IMR-90 (cell line): ENCODE measurements around the gene UPP2. TPM values are rescaled to one million over a fixed set of nuclear protein-coding genes. Genes with fewer than 3 reads are reported as not detected.

Experiments used
- ATAC-seq: fragments of 200-7000 bp; cut with Tn5 transposase; 2 replicates; pipeline ENCODE4 v1.9.1; 2020; ENCODE audit warnings: low read depth, mild to moderate bottlenecking, moderate library complexity
- BruUV-seq: library from RNA; stranded (reverse); fragments of 400-500 nt; replicated peaks from 2 replicates; lab custom pipeline; 2021; lab: Mats Ljungman, UMichigan
- CTCF ChIA-PET: fragments of 300-600 bp; formaldehyde crosslinking; extraction: SDS; loops from one replicate; lab custom pipeline; 2021; ENCODE audit warnings: antibody characterized with exemption; lab: Yijun Ruan, JAX
- POLR2A ChIA-PET: fragments of 300-600 bp; sonication (Branson Sonifier 250); formaldehyde crosslinking; loops from one replicate; lab custom pipeline; 2022; ENCODE audit warnings: antibody characterized with exemption; ENCODE audit not compliant: unreplicated experiment; lab: Charles Lee
- DNase-seq: peaks from one replicate; pipeline ENCODE4 v3.0.0; 2013
- H2AFZ ChIP-seq: replicated peaks from 2 replicates; pipeline ENCODE3; 2013; ENCODE audit warnings: low read length, mild to moderate bottlenecking; ENCODE audit not compliant: poor library complexity
- H2AK5ac ChIP-seq: 2 replicates; pipeline ENCODE4 v1.6.1; 2013; ENCODE audit warnings: low read depth, low read length, inconsistent platforms
- H2AK9ac ChIP-seq: replicated peaks from 2 replicates; pipeline ENCODE3; 2013; ENCODE audit warnings: mild to moderate bottlenecking, low read depth, low read length, moderate library complexity; ENCODE audit not compliant: poor library complexity
- H2BK120ac ChIP-seq: 2 replicates; pipeline ENCODE4 v1.6.1; 2013; ENCODE audit warnings: low read depth, low read length, inconsistent platforms
- H2BK15ac ChIP-seq: 3 replicates; pipeline ENCODE4 v1.6.1; 2013; ENCODE audit warnings: low read depth, low read length, inconsistent platforms
- H2BK20ac ChIP-seq: 2 replicates; pipeline ENCODE4 v1.6.1; 2013; ENCODE audit warnings: low read depth, mild to moderate bottlenecking, inconsistent platforms, low read length, moderate library complexity
- H2BK5ac ChIP-seq: 2 replicates; pipeline ENCODE4 v1.6.1; 2013; ENCODE audit warnings: mild to moderate bottlenecking, low read depth, low read length, inconsistent platforms; ENCODE audit not compliant: poor library complexity, severe bottlenecking
- H3K14ac ChIP-seq: replicated peaks from 2 replicates; pipeline ENCODE4 v1.6.1; 2013; ENCODE audit warnings: low read depth, low read length, inconsistent platforms
- H3K18ac ChIP-seq: 2 replicates; pipeline ENCODE4 v1.6.1; 2013; ENCODE audit warnings: low read depth, low read length, control low read depth
- H3K23ac ChIP-seq: 2 replicates; pipeline ENCODE4 v1.6.1; 2013; ENCODE audit warnings: low read depth, low read length, inconsistent platforms
- H3K27ac ChIP-seq: 2 replicates; pipeline ENCODE4 v1.5.1; 2013; ENCODE audit warnings: mild to moderate bottlenecking, control low read depth, low read length; ENCODE audit not compliant: insufficient read depth
- H3K27me3 ChIP-seq: 2 replicates; pipeline ENCODE4 v1.6.1; 2013; ENCODE audit warnings: low read length; ENCODE audit not compliant: control insufficient read depth, insufficient read depth
- H3K36me3 ChIP-seq: 2 replicates; pipeline ENCODE4 v1.6.1; 2013; ENCODE audit warnings: low read length, mixed read lengths; ENCODE audit not compliant: control insufficient read depth, insufficient read depth
- H3K4ac ChIP-seq: 2 replicates; pipeline ENCODE4 v1.6.1; 2013; ENCODE audit warnings: low read depth, low read length, inconsistent platforms
- H3K4me1 ChIP-seq: 2 replicates; pipeline ENCODE4 v1.6.1; 2013; ENCODE audit warnings: low read length, mixed read lengths; ENCODE audit not compliant: control insufficient read depth, insufficient read depth
- H3K4me2 ChIP-seq: 2 replicates; pipeline ENCODE4 v1.6.1; 2013; ENCODE audit warnings: low read depth, mild to moderate bottlenecking, control low read depth, low read length, moderate library complexity
- H3K4me3 ChIP-seq: 2 replicates; pipeline ENCODE4 v1.5.1; 2013; ENCODE audit warnings: low read depth, mild to moderate bottlenecking, control low read depth, low read length, moderate library complexity; ENCODE audit not compliant: insufficient read depth
- H3K56ac ChIP-seq: 2 replicates; pipeline ENCODE4 v1.6.1; 2013; ENCODE audit warnings: low read length, inconsistent platforms; ENCODE audit not compliant: insufficient read depth; ENCODE audit errors: extremely low read depth
- H3K79me1 ChIP-seq, 2 experiments: 2 replicates each; pipeline ENCODE4 v1.6.1; 2013; ENCODE audit warnings: low read length in 2 of 2, inconsistent platforms in 1 of 2, low read depth in 1 of 2
- H3K9ac ChIP-seq: 2 replicates; pipeline ENCODE4 v1.6.1; 2013; ENCODE audit warnings: low read depth, low read length, control low read depth
- H3K9me1 ChIP-seq: 2 replicates; pipeline ENCODE4 v1.6.1; 2013; ENCODE audit warnings: low read length, inconsistent platforms; ENCODE audit not compliant: insufficient read depth
- H3K9me3 ChIP-seq: 2 replicates; pipeline ENCODE4 v1.6.1; 2013; ENCODE audit warnings: low read length; ENCODE audit not compliant: control insufficient read depth, insufficient read depth
- H4K20me1 ChIP-seq: 2 replicates; pipeline ENCODE4 v1.6.1; 2013; ENCODE audit warnings: low read length, inconsistent platforms; ENCODE audit not compliant: insufficient read depth
- H4K5ac ChIP-seq: 2 replicates; pipeline ENCODE4 v1.6.1; 2013; ENCODE audit warnings: mild to moderate bottlenecking, low read depth, low read length, control low read depth
- H4K8ac ChIP-seq, 2 experiments: 2 replicates each; pipeline ENCODE4 v1.6.1; 2013; ENCODE audit warnings: low read depth in 2 of 2, low read length in 2 of 2, control low read depth in 1 of 2, inconsistent platforms in 1 of 2
- H4K91ac ChIP-seq: 2 replicates; pipeline ENCODE4 v1.6.1; 2013; ENCODE audit warnings: low read depth, low read length, inconsistent platforms; ENCODE audit not compliant: insufficient read depth
- BHLHE40 ChIP-seq: fragments of 150-350 bp; IDR thresholded peaks from 2 replicates; pipeline ENCODE4 v1.6.1; 2016; ENCODE audit warnings: mild to moderate bottlenecking, low read depth, low read length
- MAFK ChIP-seq: IDR thresholded peaks from 2 replicates; pipeline ENCODE4 v1.6.1; 2012; ENCODE audit warnings: low read depth, low read length, improper control_type of control experiment
- MAZ ChIP-seq: IDR thresholded peaks from 2 replicates; pipeline ENCODE4 v1.6.1; 2012; ENCODE audit warnings: low read depth, mild to moderate bottlenecking, low read length, improper control_type of control experiment, moderate library complexity, borderline replicate concordance
- MXI1 ChIP-seq: IDR thresholded peaks from 2 replicates; pipeline ENCODE4 v1.6.1; 2012; ENCODE audit warnings: low read depth, mild to moderate bottlenecking, low read length, moderate library complexity, borderline replicate concordance
- NFE2L2 ChIP-seq: fragments of 150-350 bp; IDR thresholded peaks from 2 replicates; pipeline ENCODE4 v1.6.1; 2016; ENCODE audit warnings: low read depth, mild to moderate bottlenecking, low read length
- POLR2A ChIP-seq: IDR thresholded peaks from 2 replicates; pipeline ENCODE4 v1.6.1; 2012; ENCODE audit warnings: mild to moderate bottlenecking, low read depth, low read length
- RAD21 ChIP-seq: IDR thresholded peaks from 2 replicates; pipeline ENCODE4 v1.6.1; 2012; ENCODE audit warnings: low read length, improper control_type of control experiment
- RCOR1 ChIP-seq: IDR thresholded peaks from 2 replicates; pipeline ENCODE4 v1.6.1; 2012; ENCODE audit warnings: mild to moderate bottlenecking, low read length, improper control_type of control experiment; ENCODE audit not compliant: insufficient replicate concordance
- SMC3 ChIP-seq: fragments of 150-350 bp; IDR thresholded peaks from 2 replicates; pipeline ENCODE4 v1.6.1; 2016; ENCODE audit warnings: low read depth, mild to moderate bottlenecking, antibody characterized with exemption, low read length, moderate library complexity
- WGBS, 2 experiments: methylation state at CpG; one replicate each; pipeline versions ENCODE4 v1.1.5 to v1.1.7; 2013; ENCODE audit warnings: missing lambda C conversion rate in 2 of 2; ENCODE audit not compliant: insufficient read length in 1 of 2; ENCODE audit errors: extremely low coverage in 2 of 2; 5-methylcytosine and 5-hydroxymethylcytosine counted together
- dilution Hi-C: fragments of 300-500 bp; cut with HindIII; formaldehyde crosslinking; loops from one replicate; pipeline ENCODE4 v1.14.3; 2018; ENCODE audit warnings: low sequenced_read_pairs; ENCODE audit not compliant: unreplicated experiment
- in situ Hi-C: fragments of 300-500 bp; cut with MboI; formaldehyde crosslinking; loops from 3 replicates; pipeline ENCODE4 v1.14.3; 2019; ENCODE audit warnings: low sequenced_read_pairs, inconsistent platforms, mixed read lengths
- intact Hi-C: fragments of 100-400 bp; cut with micrococcal nuclease; formaldehyde crosslinking; loops from 2 replicates; pipeline ENCODE4 v1.10.0; 2022
- polyA plus RNA-seq, 3 experiments: library from polyadenylated mRNA; depleted of rRNA; stranded (reverse); fragments of >200 nt; gene quantifications; 2 replicates each; pipeline ENCODE4 v1.2.3, GENCODE V29; 2012; ENCODE audit warnings: low replicate concordance in 1 of 3
- total RNA-seq: library from RNA; depleted of rRNA; stranded (reverse); fragments of >200 nt; gene quantifications from 2 replicates; pipeline ENCODE4 v1.2.3, GENCODE V29; 2012
- TF ChIP-seq, protein P1 (sequence below): fragments of 150-350 bp; IDR thresholded peaks from 2 replicates; pipeline ENCODE4 v1.6.1; 2017; ENCODE audit warnings: mild to moderate bottlenecking, antibody characterized with exemption, low read length, low read depth
- TF ChIP-seq, protein P2 (sequence below): fragments of 150-350 bp; IDR thresholded peaks from 2 replicates; pipeline ENCODE4 v1.6.1; 2016; ENCODE audit warnings: low read depth, mild to moderate bottlenecking, low read length, moderate library complexity, borderline replicate concordance
- TF ChIP-seq, protein P3 (sequence below): conservative IDR thresholded peaks from 2 replicates; pipeline ENCODE4 v1.5.1; 2012; ENCODE audit warnings: mild to moderate bottlenecking, low read depth, low read length, improper control_type of control experiment

Gene UPP2
- total and polyA plus RNA-seq, 2 of the 4 experiments (the other 2 are of a cell fraction): not detected

DNA sequence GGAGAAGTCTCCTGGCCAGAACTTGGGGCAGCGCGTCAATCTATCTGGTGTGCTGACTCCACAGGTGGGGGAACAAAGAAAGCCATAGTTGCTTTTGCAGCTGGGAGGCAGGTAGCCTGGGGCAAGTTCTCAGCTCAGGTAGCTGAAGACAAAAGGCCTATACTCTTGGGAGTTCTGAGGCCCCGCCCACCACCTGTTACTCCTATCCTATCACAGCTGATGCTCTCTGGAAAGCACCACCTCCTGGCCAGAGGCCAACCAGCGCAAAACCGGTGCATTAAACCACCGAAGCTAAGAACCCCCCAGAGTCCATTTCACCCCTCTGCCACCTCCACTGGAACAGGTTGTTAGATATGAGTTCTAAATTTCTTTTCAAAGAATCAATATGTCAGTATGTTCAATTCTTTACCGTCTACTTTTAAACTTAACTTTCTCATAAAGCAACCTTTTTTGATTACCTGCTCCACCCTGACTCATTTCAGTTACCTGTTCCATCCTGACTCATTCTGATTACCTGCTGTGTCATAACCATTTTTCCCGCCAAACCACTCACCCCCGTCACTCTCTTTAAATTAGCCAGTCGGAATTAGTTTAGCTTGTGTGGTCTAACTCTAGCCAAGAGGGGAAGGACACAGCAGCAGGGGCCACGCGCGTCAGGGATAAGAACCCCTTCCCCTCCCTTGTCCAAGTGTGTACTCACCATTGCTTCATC lies 43.4 kb downstream of the UPP2 start:
- no peak overlapping the region for H3K27ac ChIP-seq
- TF ChIP-seq RCOR1: no peak
- TF ChIP-seq SMC3: no peak
- no peak for TF ChIP-seq MAFK
- TF ChIP-seq, protein P1, sequence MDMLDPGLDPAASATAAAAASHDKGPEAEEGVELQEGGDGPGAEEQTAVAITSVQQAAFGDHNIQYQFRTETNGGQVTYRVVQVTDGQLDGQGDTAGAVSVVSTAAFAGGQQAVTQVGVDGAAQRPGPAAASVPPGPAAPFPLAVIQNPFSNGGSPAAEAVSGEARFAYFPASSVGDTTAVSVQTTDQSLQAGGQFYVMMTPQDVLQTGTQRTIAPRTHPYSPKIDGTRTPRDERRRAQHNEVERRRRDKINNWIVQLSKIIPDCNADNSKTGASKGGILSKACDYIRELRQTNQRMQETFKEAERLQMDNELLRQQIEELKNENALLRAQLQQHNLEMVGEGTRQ: no peak
- TF ChIP-seq, protein P2, sequence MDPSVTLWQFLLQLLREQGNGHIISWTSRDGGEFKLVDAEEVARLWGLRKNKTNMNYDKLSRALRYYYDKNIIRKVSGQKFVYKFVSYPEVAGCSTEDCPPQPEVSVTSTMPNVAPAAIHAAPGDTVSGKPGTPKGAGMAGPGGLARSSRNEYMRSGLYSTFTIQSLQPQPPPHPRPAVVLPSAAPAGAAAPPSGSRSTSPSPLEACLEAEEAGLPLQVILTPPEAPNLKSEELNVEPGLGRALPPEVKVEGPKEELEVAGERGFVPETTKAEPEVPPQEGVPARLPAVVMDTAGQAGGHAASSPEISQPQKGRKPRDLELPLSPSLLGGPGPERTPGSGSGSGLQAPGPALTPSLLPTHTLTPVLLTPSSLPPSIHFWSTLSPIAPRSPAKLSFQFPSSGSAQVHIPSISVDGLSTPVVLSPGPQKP: no peak
- TF ChIP-seq POLR2A: no peak
- TF ChIP-seq MAZ: no peak
- no peak for TF ChIP-seq BHLHE40
- no peak for TF ChIP-seq RAD21
- no peak for TF ChIP-seq NFE2L2
- TF ChIP-seq, protein P3, sequence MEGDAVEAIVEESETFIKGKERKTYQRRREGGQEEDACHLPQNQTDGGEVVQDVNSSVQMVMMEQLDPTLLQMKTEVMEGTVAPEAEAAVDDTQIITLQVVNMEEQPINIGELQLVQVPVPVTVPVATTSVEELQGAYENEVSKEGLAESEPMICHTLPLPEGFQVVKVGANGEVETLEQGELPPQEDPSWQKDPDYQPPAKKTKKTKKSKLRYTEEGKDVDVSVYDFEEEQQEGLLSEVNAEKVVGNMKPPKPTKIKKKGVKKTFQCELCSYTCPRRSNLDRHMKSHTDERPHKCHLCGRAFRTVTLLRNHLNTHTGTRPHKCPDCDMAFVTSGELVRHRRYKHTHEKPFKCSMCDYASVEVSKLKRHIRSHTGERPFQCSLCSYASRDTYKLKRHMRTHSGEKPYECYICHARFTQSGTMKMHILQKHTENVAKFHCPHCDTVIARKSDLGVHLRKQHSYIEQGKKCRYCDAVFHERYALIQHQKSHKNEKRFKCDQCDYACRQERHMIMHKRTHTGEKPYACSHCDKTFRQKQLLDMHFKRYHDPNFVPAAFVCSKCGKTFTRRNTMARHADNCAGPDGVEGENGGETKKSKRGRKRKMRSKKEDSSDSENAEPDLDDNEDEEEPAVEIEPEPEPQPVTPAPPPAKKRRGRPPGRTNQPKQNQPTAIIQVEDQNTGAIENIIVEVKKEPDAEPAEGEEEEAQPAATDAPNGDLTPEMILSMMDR: no peak
- TF ChIP-seq MXI1: no peak
- H2BK15ac ChIP-seq: no peak overlapping the region
- DNase-seq: no peak
- no peak overlapping the region for H3K56ac ChIP-seq
- no TSS peak for BruUV-seq
- H2AK9ac ChIP-seq: no peak overlapping the region
- H4K8ac ChIP-seq: no peak overlapping the region
- H3K4me3 ChIP-seq: no peak overlapping the region
- H2AFZ ChIP-seq: no peak overlapping the region
- no peaks in the 10 kb centered on the region for H3K79me1 ChIP-seq
- no peak overlapping the region for H2AK5ac ChIP-seq
- no peak overlapping the region for H3K14ac ChIP-seq
- no peak overlapping the region for H2BK120ac ChIP-seq
- dilution Hi-C loops: no loop called here
- H4K20me1 ChIP-seq: no peaks in the 10 kb centered on the region
- H3K9me1 ChIP-seq: no peaks in the 10 kb centered on the region
- in situ Hi-C loops: no loop called here
- POLR2A ChIA-PET: no interaction called here
- H3K9ac ChIP-seq: no peak overlapping the region
- H3K4me1 ChIP-seq: no peaks in the 10 kb centered on the region
- no peak overlapping the region for H3K4ac ChIP-seq
- H3K27me3 ChIP-seq: no peaks in the 10 kb centered on the region
- no peaks in the 10 kb centered on the region for H3K9me3 ChIP-seq
- no peak overlapping the region for H3K18ac ChIP-seq
- no peak overlapping the region for H2BK5ac ChIP-seq
- CTCF ChIA-PET: no interaction called here
- no peak overlapping the region for H2BK20ac ChIP-seq
- intact Hi-C loops: no loop called here
- no peak overlapping the region for H3K23ac ChIP-seq
- no peak for ATAC-seq
- no peak overlapping the region for H4K5ac ChIP-seq
- H3K4me2 ChIP-seq: no peak overlapping the region
- no CpG with 5 or more reads among the region's 13 CpGs for WGBS, 2 experiments
- H4K91ac ChIP-seq: no peak overlapping the region
- no peaks in the 10 kb centered on the region for H3K36me3 ChIP-seq
